PC-3 (cell line): ENCODE measurements around the gene ZFP92.

Experiments used
- CTCF ChIP-seq: fragments of 300-600 bp; sonication (generic); conservative IDR thresholded peaks from 2 replicates; pipeline ENCODE4 v1.5.1; 2017; ENCODE audit warnings: antibody characterized with exemption, low read depth, mild to moderate bottlenecking, low read length
- EZH2 ChIP-seq: fragments of 300-600 bp; sonication (generic); IDR thresholded peaks from one replicate; pipeline ENCODE4 v1.6.1; 2017; ENCODE audit warnings: antibody characterized with exemption, mild to moderate bottlenecking, low read length; ENCODE audit not compliant: unreplicated experiment
- EZH2phosphoT487 ChIP-seq: fragments of 300-600 bp; sonication (generic); IDR thresholded peaks from 2 replicates; pipeline ENCODE4 v1.6.1; 2018; ENCODE audit warnings: mild to moderate bottlenecking, antibody characterized with exemption, low read length, borderline replicate concordance

- no peak for TF ChIP-seq CTCF
- TF ChIP-seq EZH2 = no peak
- no peak for TF ChIP-seq EZH2phosphoT487
Observed at GRCh38 chrX:153406011-153406410, 5.3 kb upstream of the ZFP92 start.
